NT2/D1 (cell line): ENCODE data around the gene TMEM170A.

ENCODE experiments used
- SUZ12 ChIP-seq: IDR thresholded peaks from 2 replicates; pipeline ENCODE4 v1.6.1; 2011; ENCODE audit not compliant: insufficient read length, insufficient read depth; ENCODE audit errors: extremely low read depth
- YY1 ChIP-seq: IDR thresholded peaks from 2 replicates; pipeline ENCODE4 v1.6.1; 2011; ENCODE audit not compliant: insufficient read length, insufficient read depth
- ZNF274 ChIP-seq: IDR thresholded peaks from 2 replicates; pipeline ENCODE4 v1.6.1; 2011; ENCODE audit warnings: mild to moderate bottlenecking, low read depth, low read length

DNA sequence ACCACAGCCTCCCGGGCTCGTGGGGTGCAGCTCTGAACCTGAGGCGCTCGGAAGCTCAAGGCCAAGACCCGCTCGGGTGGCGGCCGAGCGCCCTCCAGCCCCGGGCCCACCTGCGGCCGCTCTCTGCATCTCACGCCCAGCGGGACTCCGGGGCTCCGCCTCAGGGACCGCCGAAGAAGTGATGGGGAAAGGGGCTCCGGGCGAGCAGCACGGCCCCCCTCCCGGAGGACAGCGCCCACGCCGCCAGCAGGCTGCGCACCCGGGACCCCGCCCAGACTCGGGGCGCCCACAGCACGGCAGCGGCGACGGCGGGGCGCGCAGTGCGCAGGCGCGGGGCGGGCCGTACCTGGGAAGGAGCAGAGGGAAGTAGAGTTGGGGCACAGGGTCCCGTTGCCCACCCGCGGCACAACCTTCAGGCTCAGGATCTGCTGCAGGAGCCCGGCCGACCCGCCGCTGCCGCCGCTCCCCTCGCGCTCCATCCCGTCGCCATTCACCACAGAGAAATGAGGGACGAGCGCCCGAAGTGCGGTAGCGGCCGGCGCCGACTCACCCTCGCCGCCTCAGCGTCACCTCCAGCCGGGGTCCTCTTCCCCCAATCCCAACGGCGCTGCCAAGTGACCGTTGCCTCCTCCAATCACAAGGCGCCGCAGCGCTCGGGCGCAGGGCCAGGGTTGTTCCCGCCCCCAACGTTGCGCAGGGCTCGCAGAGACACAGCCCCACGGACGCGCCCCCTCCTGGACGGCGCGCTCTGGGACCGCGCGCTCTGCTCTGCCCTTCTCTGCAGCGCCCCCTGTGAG lies at the start of gene TMEM170A:
- no peak for TF ChIP-seq YY1
- no peak for TF ChIP-seq ZNF274
- no peak for TF ChIP-seq SUZ12
